CD4-positive, alpha-beta memory T cell (primary cell): ENCODE data around the gene CEP112. TPM values are rescaled to one million over a fixed set of nuclear protein-coding genes. Genes with fewer than 3 reads are reported as not detected.
A peak's percentile ranks its signal among the peaks of the same experiment; 100 is the strongest.

Experiments
- CTCF ChIA-PET: fragments of 350-600 bp; sonication (Branson Sonifier 250); formaldehyde crosslinking; loops from one replicate; lab custom pipeline; 2021; ENCODE audit warnings: inconsistent platforms; ENCODE audit not compliant: partially characterized antibody; lab: Charles Lee
- POLR2A ChIA-PET: fragments of 350-600 bp; sonication (Branson Sonifier 250); formaldehyde crosslinking; loops from one replicate; lab custom pipeline; 2021; ENCODE audit not compliant: partially characterized antibody; lab: Charles Lee
- DNase-seq, 5 donors: peaks; one replicate each; pipeline versions ENCODE4 v3.0.0 to v3.0.0-alpha.2; 2020 to 2022; ENCODE audit warnings: mixed read lengths in 1 of 5
- H3K27ac ChIP-seq: one replicate; pipeline ENCODE4 v1.7.0; 2013; ENCODE audit warnings: low read depth, low read length
- H3K27me3 ChIP-seq: 2 replicates; pipeline ENCODE4 v1.7.0; 2013; ENCODE audit warnings: mild to moderate bottlenecking, low read length, moderate library complexity; ENCODE audit not compliant: insufficient read depth
- H3K36me3 ChIP-seq: 2 replicates; pipeline ENCODE4 v1.7.0; 2013; ENCODE audit warnings: mild to moderate bottlenecking, low read length, moderate library complexity; ENCODE audit not compliant: insufficient read depth
- H3K4me1 ChIP-seq: 2 replicates; pipeline ENCODE4 v1.7.0; 2013; ENCODE audit warnings: mild to moderate bottlenecking, low read length, moderate library complexity; ENCODE audit not compliant: insufficient read depth
- H3K4me3 ChIP-seq, 2 donors: one replicate each; pipeline ENCODE4 v1.7.0; 2013; ENCODE audit warnings: low read length in 2 of 2, mild to moderate bottlenecking in 1 of 2
- H3K9me3 ChIP-seq, 2 donors: one replicate each; pipeline ENCODE4 v1.7.0; 2013; ENCODE audit warnings: low read length in 2 of 2, control low read depth in 1 of 2; ENCODE audit not compliant: control insufficient read depth in 1 of 2
- H3K27ac Mint-ChIP-seq, 7 donors: one replicate each; pipeline ENCODE4 v1.8.0; 2020 to 2021; ENCODE audit warnings: mixed read lengths in 7 of 7, mild to moderate bottlenecking in 6 of 7, inconsistent platforms in 3 of 7, moderate library complexity in 3 of 7
- H3K27me3 Mint-ChIP-seq, 2 donors: one replicate each; pipeline ENCODE4 v1.8.0; 2020 to 2021; ENCODE audit warnings: mixed read lengths in 2 of 2
- H3K36me3 Mint-ChIP-seq, 2 donors: one replicate each; pipeline ENCODE4 v1.8.0; 2020 to 2021; ENCODE audit warnings: mixed read lengths in 2 of 2, inconsistent platforms in 1 of 2, mild to moderate bottlenecking in 1 of 2
- H3K4me1 Mint-ChIP-seq, 4 donors: one replicate each; pipeline ENCODE4 v1.8.0; 2020 to 2021; ENCODE audit warnings: mixed read lengths in 4 of 4, mild to moderate bottlenecking in 1 of 4
- H3K4me3 Mint-ChIP-seq, 8 donors: one replicate each; pipeline ENCODE4 v1.8.0; 2020 to 2021; ENCODE audit warnings: mixed read lengths in 8 of 8, mild to moderate bottlenecking in 7 of 8, moderate library complexity in 6 of 8, inconsistent platforms in 3 of 8
- H3K9me3 Mint-ChIP-seq, 8 donors: one replicate each; pipeline ENCODE4 v1.8.0; 2020 to 2021; ENCODE audit warnings: mixed read lengths in 8 of 8, mild to moderate bottlenecking in 5 of 8, inconsistent platforms in 3 of 8, moderate library complexity in 1 of 8
- intact Hi-C: fragments of 100-400 bp; cut with micrococcal nuclease; formaldehyde crosslinking; loops from one replicate; pipeline ENCODE4 v1.15.1; 2023
- polyA plus RNA-seq, 2 donors: library from polyadenylated mRNA; unstranded; fragments of 300-500 nt; fragmentation: Illumina TruSeq; gene quantifications; one replicate each; pipeline ENCODE4 v1.2.3, GENCODE V29; 2021
- total RNA-seq, 2 experiments: library from RNA; stranded (reverse); gene quantifications; one replicate each; pipeline ENCODE4 v1.2.3, GENCODE V29; 2021

Gene CEP112
- total and polyA plus RNA-seq, 4 experiments from 2014 or later: 0.34 to 3.9 (median 1.4) TPM

DNA sequence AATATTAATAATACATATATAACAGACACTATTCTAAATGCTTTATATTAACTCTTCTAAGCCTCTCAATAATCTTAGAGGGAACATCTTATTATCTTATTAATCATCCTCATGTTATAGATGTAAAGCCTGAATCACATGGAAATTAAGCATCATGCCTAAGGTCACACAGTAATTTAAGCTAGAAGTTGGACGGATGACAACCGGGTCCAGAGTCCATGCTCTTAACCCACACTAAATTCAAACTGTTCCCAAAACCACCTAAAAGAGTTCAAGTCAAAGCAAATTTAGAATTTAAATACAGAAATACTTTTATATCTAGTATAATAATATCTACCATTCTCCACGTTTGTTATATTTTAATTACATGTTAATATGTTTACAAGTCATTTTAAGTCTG is 193.3 kb downstream of the CEP112 start:
- H3K9me3 ChIP-seq: no peaks in the 10 kb centered on the region
- Mint-ChIP-seq H3K36me3 (no peaks in the 10 kb centered on the region), H3K27ac (no peak overlapping the region), H3K9me3 (peaks cover 0 to 7% (median 0%) of the 10 kb centered on the region in 8 donors), H3K4me3 (no peak overlapping the region), H3K27me3 (peaks cover 0 to 2% of the 10 kb centered on the region in 2 donors), H3K4me1 (peaks cover 4 to 10% (median 6%) of the 10 kb centered on the region in 4 donors)
- no peaks in the 10 kb centered on the region for H3K27me3 ChIP-seq
- DNase-seq: no peak
- CTCF ChIA-PET: no interaction called here
- H3K4me1 ChIP-seq: no peaks in the 10 kb centered on the region
- no peak overlapping the region for H3K4me3 ChIP-seq
- no peak overlapping the region for H3K27ac ChIP-seq
- H3K36me3 ChIP-seq: no peaks in the 10 kb centered on the region
- POLR2A ChIA-PET: no interaction called here
- intact Hi-C loops: no loop called here

DNA sequence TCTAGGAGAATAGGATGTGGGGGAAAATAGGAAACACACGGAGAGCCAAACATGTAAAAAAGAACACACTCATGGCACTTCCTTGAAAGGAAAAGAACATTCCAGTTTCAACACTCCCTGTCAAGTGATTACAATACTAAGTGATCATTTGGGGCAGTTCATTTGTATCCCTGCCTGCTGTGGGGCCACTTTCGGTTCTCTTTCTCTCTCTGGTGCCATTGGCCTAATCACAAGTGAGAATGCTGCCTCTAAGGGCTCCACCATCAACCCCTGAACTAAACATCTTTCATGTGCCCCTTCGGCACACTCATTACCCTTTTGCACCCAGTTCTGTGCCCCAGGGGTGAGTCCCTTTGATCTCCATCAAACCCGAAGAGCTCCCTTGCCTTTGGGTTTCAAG is 197.3 kb downstream of the CEP112 start:
- H3K4me1 ChIP-seq: no peaks in the 10 kb centered on the region
- H3K4me1 Mint-ChIP-seq: peaks cover 0 to under 1% (median 0%) of the 10 kb centered on the region in 4 donors
- no peaks in the 10 kb centered on the region for H3K36me3 Mint-ChIP-seq

DNA sequence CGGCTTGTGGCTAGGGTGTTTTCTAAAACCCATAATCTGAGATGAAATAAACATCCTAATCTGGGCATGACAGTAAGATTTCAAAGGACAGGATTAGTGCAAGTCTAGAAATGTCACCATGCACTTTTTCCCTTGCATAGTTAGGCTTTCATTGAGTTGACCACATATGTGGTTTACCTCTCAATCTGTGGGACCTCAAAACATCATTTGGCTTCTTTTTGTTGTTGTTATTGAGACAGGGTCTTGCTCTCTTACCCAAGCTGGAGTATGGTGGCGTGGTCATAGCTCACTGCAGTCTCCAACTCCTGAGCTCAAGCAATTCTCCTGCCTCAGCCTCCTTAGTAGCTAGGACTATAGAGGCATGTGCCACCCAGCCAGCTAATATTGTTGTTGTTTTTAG is 197.8 kb downstream of the CEP112 start:
- H3K9me3 ChIP-seq: no peaks in the 10 kb centered on the region
- Mint-ChIP-seq H3K27ac (no peak overlapping the region), H3K36me3 (no peaks in the 10 kb centered on the region), H3K4me1 (no peaks in the 10 kb centered on the region), H3K9me3 (peaks cover 0 to 14% (median 4%) of the 10 kb centered on the region in 8 donors), H3K27me3 (no peaks in the 10 kb centered on the region), H3K4me3 (no peak overlapping the region)
- no peak overlapping the region for H3K27ac ChIP-seq
- no peak overlapping the region for H3K4me3 ChIP-seq
- no peaks in the 10 kb centered on the region for H3K4me1 ChIP-seq
- no peak for DNase-seq
- no peaks in the 10 kb centered on the region for H3K27me3 ChIP-seq
- intact Hi-C loops: no loop called here
- CTCF ChIA-PET: no interaction called here
- no peaks in the 10 kb centered on the region for H3K36me3 ChIP-seq
- POLR2A ChIA-PET: no interaction called here

More for the DNA sequence above, 197.3 kb downstream of the CEP112 start:
- DNase-seq: no peak
- Histone ChIP-seq H3K9me3 (no peaks in the 10 kb centered on the region), H3K36me3 (no peaks in the 10 kb centered on the region), H3K27ac (no peak overlapping the region), H3K27me3 (no peaks in the 10 kb centered on the region), H3K4me3 (no peak overlapping the region)
- CTCF ChIA-PET: no interaction called here
- H3K4me3 Mint-ChIP-seq: no peak overlapping the region
- H3K9me3 Mint-ChIP-seq: peaks cover 0 to 9% (median 3%) of the 10 kb centered on the region in 8 donors
- intact Hi-C loops: no loop called here
- H3K27me3 Mint-ChIP-seq: no peaks in the 10 kb centered on the region
- POLR2A ChIA-PET: no interaction called here
- H3K27ac Mint-ChIP-seq: no peak overlapping the region

DNA sequence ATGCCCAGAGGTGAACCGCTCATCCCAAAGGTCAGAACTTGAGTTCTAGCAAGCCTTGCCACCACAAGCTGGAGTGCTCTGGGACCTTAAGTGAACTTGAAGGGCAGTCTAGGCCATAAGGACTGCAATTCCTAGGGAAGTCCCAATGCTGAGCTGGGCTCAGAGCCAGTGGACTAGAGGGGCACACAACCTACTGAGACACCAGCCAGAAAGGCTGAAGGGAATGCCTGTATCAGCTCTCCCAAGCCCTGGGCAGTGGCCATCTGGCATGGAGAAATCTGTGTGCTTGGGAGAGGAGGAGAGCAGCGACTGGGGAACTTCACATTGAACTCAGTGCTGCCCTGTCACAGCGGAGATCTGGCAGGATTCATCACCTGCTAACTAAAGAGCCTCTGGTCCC is 201.3 kb downstream of the CEP112 start:
- H3K36me3 ChIP-seq: no peaks in the 10 kb centered on the region
- no peak overlapping the region for H3K4me3 ChIP-seq
- intact Hi-C loops: no loop called here
- ChIA-PET POLR2A (no interaction called here), CTCF (no interaction called here)
- no peaks in the 10 kb centered on the region for H3K27me3 Mint-ChIP-seq
- H3K27ac Mint-ChIP-seq: no peak overlapping the region
- peaks cover 0 to 39% (median 20%) of the 10 kb centered on the region in 8 donors for H3K9me3 Mint-ChIP-seq
- DNase-seq: no peak
- no peaks in the 10 kb centered on the region for H3K4me1 Mint-ChIP-seq
- no peak overlapping the region for H3K4me3 Mint-ChIP-seq
- no peaks in the 10 kb centered on the region for H3K9me3 ChIP-seq
- no peaks in the 10 kb centered on the region for H3K27me3 ChIP-seq
- no peak overlapping the region for H3K27ac ChIP-seq
- peaks cover 0 to 3% of the 10 kb centered on the region in 2 donors for H3K36me3 Mint-ChIP-seq
- no peaks in the 10 kb centered on the region for H3K4me1 ChIP-seq

DNA sequence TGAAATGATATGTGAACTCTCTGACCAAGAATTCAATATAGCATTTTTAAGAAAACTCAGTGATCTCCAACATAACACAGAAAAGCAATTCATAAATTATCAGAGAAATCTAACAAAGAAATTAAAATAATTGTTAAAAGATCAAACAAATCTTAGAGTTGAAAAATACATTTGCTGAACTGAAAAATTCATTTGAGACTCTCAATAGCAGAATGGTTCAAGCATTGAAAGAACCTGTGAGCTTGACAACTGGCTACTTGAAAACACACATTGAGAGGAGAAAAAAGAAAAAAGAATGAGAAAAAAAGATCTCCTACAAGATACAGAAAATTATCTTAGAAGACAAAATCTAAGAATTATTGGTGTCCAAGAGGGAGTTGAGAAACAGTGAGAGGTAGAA is 203.5 kb downstream of the CEP112 start:
- intact Hi-C loops: no loop called here
- no peaks in the 10 kb centered on the region for H3K4me1 Mint-ChIP-seq

DNA sequence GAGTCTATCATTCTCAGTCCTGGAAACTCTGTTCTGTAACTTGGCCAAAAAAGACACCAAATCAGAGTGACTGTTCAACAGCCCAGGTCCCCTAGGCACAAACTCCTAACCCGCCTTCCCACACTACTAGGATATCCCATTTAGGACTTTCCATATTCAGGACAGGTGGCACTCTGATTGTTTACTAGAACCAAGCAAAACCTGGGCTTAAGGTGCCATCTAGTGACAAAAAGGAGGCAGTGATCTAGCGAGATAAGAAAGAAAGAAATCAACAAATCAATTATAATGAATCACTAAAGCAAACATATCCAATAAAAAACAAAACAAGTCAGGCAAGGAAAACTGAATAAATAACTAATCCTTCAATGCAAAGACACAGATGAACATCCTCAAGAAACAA is 203.9 kb downstream of the CEP112 start:
- H3K36me3 Mint-ChIP-seq: peaks cover 0 to 3% of the 10 kb centered on the region in 2 donors
- POLR2A ChIA-PET: no interaction called here
- no peak overlapping the region for H3K4me3 ChIP-seq
- no peaks in the 10 kb centered on the region for H3K27me3 ChIP-seq
- no peaks in the 10 kb centered on the region for H3K9me3 ChIP-seq
- no peaks in the 10 kb centered on the region for H3K36me3 ChIP-seq
- peaks cover 0 to 43% (median 18%) of the 10 kb centered on the region in 8 donors for H3K9me3 Mint-ChIP-seq
- CTCF ChIA-PET: no interaction called here
- no peaks in the 10 kb centered on the region for H3K4me1 Mint-ChIP-seq
- H3K4me1 ChIP-seq: no peaks in the 10 kb centered on the region
- DNase-seq: peak in 1 of 5 donors; percentile 0
- intact Hi-C loops: no loop called here
- H3K27ac ChIP-seq: no peak overlapping the region
- H3K27me3 Mint-ChIP-seq: peaks cover 0 to 2% of the 10 kb centered on the region in 2 donors
- no peak overlapping the region for H3K27ac Mint-ChIP-seq
- H3K4me3 Mint-ChIP-seq: no peak overlapping the region

More for the DNA sequence above, 203.5 kb downstream of the CEP112 start:
- H3K9me3 Mint-ChIP-seq: peaks cover 0 to 43% (median 18%) of the 10 kb centered on the region in 8 donors
- Histone ChIP-seq H3K9me3 (no peaks in the 10 kb centered on the region), H3K27ac (no peak overlapping the region), H3K4me3 (no peak overlapping the region), H3K27me3 (no peaks in the 10 kb centered on the region), H3K36me3 (no peaks in the 10 kb centered on the region), H3K4me1 (no peaks in the 10 kb centered on the region)
- H3K27ac Mint-ChIP-seq: no peak overlapping the region
- peaks cover 0 to 1% of the 10 kb centered on the region in 2 donors for H3K27me3 Mint-ChIP-seq
- DNase-seq: no peak
- ChIA-PET CTCF (no interaction called here), POLR2A (interaction anchor here (0.6 kb wide), 1 partner anchor 338 kb away, joined by 3 read pairs; no protein-coding TSS in a partner anchor)
- peaks cover 0 to 3% of the 10 kb centered on the region in 2 donors for H3K36me3 Mint-ChIP-seq
- H3K4me3 Mint-ChIP-seq: no peak overlapping the region

DNA sequence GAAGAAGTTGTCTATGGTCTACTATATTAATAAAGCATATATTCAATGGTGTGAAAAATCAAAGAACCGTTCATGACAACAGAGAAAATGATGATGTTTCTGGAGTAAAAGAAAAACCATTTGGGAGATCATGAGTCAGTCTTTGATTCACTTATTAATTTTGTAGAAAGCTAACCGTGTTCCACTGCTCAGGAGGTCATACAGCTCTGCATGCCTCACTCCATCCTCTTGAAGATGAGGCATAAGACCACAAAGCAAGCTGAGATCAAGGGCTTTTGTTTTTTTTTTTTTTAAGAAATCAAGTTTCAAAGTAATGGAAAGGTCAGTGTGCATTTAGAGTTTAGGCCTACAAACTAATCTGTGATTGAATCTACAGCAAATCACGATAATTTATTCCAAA is 206.4 kb downstream of the CEP112 start:
- ChIA-PET POLR2A (no interaction called here), CTCF (interaction anchor here (1.3 kb wide), 1 partner anchor 12 kb away, joined by 3 read pairs; no protein-coding TSS in a partner anchor)
- Mint-ChIP-seq H3K4me3 (no peak overlapping the region), H3K27ac (no peak overlapping the region), H3K27me3 (peaks cover 0 to 2% of the 10 kb centered on the region in 2 donors), H3K36me3 (peaks cover 0 to 8% of the 10 kb centered on the region in 2 donors), H3K9me3 (peaks cover 0 to 43% (median 19%) of the 10 kb centered on the region in 8 donors), H3K4me1 (no peaks in the 10 kb centered on the region)
- no peaks in the 10 kb centered on the region for H3K36me3 ChIP-seq
- no peak overlapping the region for H3K4me3 ChIP-seq
- H3K4me1 ChIP-seq: no peaks in the 10 kb centered on the region
- H3K27ac ChIP-seq: no peak overlapping the region
- intact Hi-C loops: no loop called here
- no peak for DNase-seq
- no peaks in the 10 kb centered on the region for H3K27me3 ChIP-seq
- H3K9me3 ChIP-seq: no peaks in the 10 kb centered on the region
